HepG2 (cell line): ENCODE data around the gene TIMM8B. TPM values are rescaled to one million over a fixed set of nuclear protein-coding genes. Genes with fewer than 3 reads are reported as not detected.
A peak's percentile ranks its signal among the peaks of the same experiment; 100 is the strongest.

Source experiments
- HOXA3 ChIP-seq: sonication (generic); formaldehyde crosslinking; IDR thresholded peaks from 2 replicates; pipeline ENCODE4 v1.5.0; 2020; ENCODE audit warnings: missing genetic modification reagents
- KDM5B ChIP-seq: sonication (generic); formaldehyde crosslinking; IDR thresholded peaks from 2 replicates; pipeline ENCODE4 v1.4.0; 2020; ENCODE audit warnings: missing genetic modification reagents, mild to moderate bottlenecking, borderline replicate concordance
- NAIF1 ChIP-seq: sonication (generic); formaldehyde crosslinking; IDR thresholded peaks from 2 replicates; pipeline ENCODE4 v1.5.0; 2020; ENCODE audit warnings: mild to moderate bottlenecking, missing genetic modification reagents, borderline replicate concordance
- PHF8 ChIP-seq: sonication (generic); formaldehyde crosslinking; IDR thresholded peaks from 2 replicates; pipeline ENCODE4 v1.5.0; 2020; ENCODE audit warnings: missing genetic modification reagents
- SAP130 ChIP-seq: IDR thresholded peaks from 2 replicates; pipeline ENCODE4 v1.6.1; 2016; ENCODE audit warnings: low read depth
- XRCC5 ChIP-seq: fragments of 200-400 bp; formaldehyde crosslinking; optimal IDR thresholded peaks from 2 replicates; pipeline ENCODE3; 2017; ENCODE audit warnings: mild to moderate bottlenecking, low read length
- YY1 ChIP-seq: IDR thresholded peaks from 2 replicates; pipeline ENCODE4 v1.6.1; 2011; ENCODE audit warnings: low read length, low read depth, moderate library complexity, mild to moderate bottlenecking; ENCODE audit not compliant: insufficient read depth, insufficient replicate concordance
- ZBTB1 ChIP-seq: sonication (generic); formaldehyde crosslinking; IDR thresholded peaks from 2 replicates; pipeline ENCODE4 v1.4.0; 2020; ENCODE audit warnings: missing genetic modification reagents, borderline replicate concordance
- ZBTB3 ChIP-seq: sonication (generic); formaldehyde crosslinking; IDR thresholded peaks from 2 replicates; pipeline ENCODE4 v1.4.0; 2020; ENCODE audit warnings: low read depth, mild to moderate bottlenecking, moderate library complexity, missing genetic modification reagents, borderline replicate concordance
- ZFP41 ChIP-seq: sonication (generic); formaldehyde crosslinking; IDR thresholded peaks from 2 replicates; pipeline ENCODE4 v1.4.0; 2020; ENCODE audit warnings: mild to moderate bottlenecking, missing genetic modification reagents, borderline replicate concordance
- ZNF660 ChIP-seq: sonication (generic); formaldehyde crosslinking; IDR thresholded peaks from 2 replicates; pipeline ENCODE4 v1.5.1; 2020; ENCODE audit warnings: mild to moderate bottlenecking, low read depth, missing genetic modification reagents, borderline replicate concordance
- ZNF713 ChIP-seq: sonication (generic); formaldehyde crosslinking; IDR thresholded peaks from 2 replicates; pipeline ENCODE4 v1.4.0; 2020; ENCODE audit warnings: mild to moderate bottlenecking, missing genetic modification reagents
- ZNF746 ChIP-seq: sonication (generic); formaldehyde crosslinking; IDR thresholded peaks from 2 replicates; pipeline ENCODE4 v1.8.0; 2022; ENCODE audit warnings: mild to moderate bottlenecking, missing genetic modification reagents
- ZSCAN22 ChIP-seq: sonication (generic); formaldehyde crosslinking; IDR thresholded peaks from 2 replicates; pipeline ENCODE4 v1.4.0; 2020; ENCODE audit warnings: mild to moderate bottlenecking, missing genetic modification reagents
- polyA plus RNA-seq, 8 experiments: library from polyadenylated mRNA; depleted of rRNA in 3 of 8; stranded (reverse) in 7 of 8; unstranded in 1 of 8; fragments of >200 nt; fragmentation: Illumina TruSeq in 4 of 8; extraction: Trizol in 4 of 8; gene quantifications; 2 replicates each; pipeline versions ENCODE4 v1.2.1 to v1.2.3, GENCODE V29; 2011 to 2016; ENCODE audit warnings: low read depth in 4 of 8, missing spikeins in 1 of 8, mixed read lengths in 1 of 8; ENCODE audit not compliant: insufficient read depth in 1 of 8
- total RNA-seq, 5 experiments: library from RNA; depleted of rRNA; stranded (reverse); fragments of >200 nt; fragmentation: Illumina TruSeq; extraction: Trizol; gene quantifications; 2 replicates each; pipeline ENCODE4 v1.2.3, GENCODE V29; 2016; ENCODE audit warnings: low read depth in 1 of 5
- TF ChIP-seq, protein P1 (sequence below): sonication (generic); formaldehyde crosslinking; IDR thresholded peaks from 2 replicates; pipeline ENCODE4 v1.4.0; 2020; ENCODE audit warnings: mild to moderate bottlenecking, missing genetic modification reagents, borderline replicate concordance
- TF ChIP-seq, protein P2 (sequence below): sonication (generic); formaldehyde crosslinking; IDR thresholded peaks from 2 replicates; pipeline ENCODE4 v1.4.0; 2020; ENCODE audit warnings: missing genetic modification reagents, borderline replicate concordance
- TF ChIP-seq, protein P3 (sequence below): sonication (generic); formaldehyde crosslinking; IDR thresholded peaks from 2 replicates; pipeline ENCODE4 v1.4.0; 2020; ENCODE audit warnings: missing genetic modification reagents

Gene TIMM8B
- total and polyA plus RNA-seq, 2 of the 13 experiments (the other 11 are each of a cell fraction or from before 2014, with no cell fraction given), result 84.5 to 98.3 TPM

- TF ChIP-seq ZFP41 (CRISPR knock-in tag) (no peak), HOXA3 (CRISPR knock-in tag) (peak; percentile 31; the same call in 1 of the 2 replicates), ZBTB3 (CRISPR knock-in tag) (no peak), NAIF1 (CRISPR knock-in tag) (no peak), ZNF713 (no peak), XRCC5 (peak; percentile 98), ZNF660 (no peak), YY1 (peak; percentile 56), ZSCAN22 (CRISPR knock-in tag) (no peak), ZNF746 (CRISPR knock-in tag) (peak; percentile 76), SAP130 (CRISPR knock-in tag) (peak; percentile 86), ZBTB1 (CRISPR knock-in tag) (peak; percentile 87; the same call in 1 of the 2 replicates), KDM5B (peak; percentile 55; the same call in 1 of the 2 replicates), PHF8 (CRISPR knock-in tag) (peak; percentile 93)
- TF ChIP-seq, protein P1, sequence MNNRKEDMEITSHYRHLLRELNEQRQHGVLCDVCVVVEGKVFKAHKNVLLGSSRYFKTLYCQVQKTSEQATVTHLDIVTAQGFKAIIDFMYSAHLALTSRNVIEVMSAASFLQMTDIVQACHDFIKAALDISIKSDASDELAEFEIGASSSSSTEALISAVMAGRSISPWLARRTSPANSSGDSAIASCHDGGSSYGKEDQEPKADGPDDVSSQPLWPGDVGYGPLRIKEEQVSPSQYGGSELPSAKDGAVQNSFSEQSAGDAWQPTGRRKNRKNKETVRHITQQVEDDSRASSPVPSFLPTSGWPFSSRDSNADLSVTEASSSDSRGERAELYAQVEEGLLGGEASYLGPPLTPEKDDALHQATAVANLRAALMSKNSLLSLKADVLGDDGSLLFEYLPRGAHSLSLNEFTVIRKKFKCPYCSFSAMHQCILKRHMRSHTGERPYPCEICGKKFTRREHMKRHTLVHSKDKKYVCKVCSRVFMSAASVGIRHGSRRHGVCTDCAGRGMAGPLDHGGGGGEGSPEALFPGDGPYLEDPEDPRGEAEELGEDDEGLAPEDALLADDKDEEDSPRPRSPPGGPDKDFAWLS, result no peak
- TF ChIP-seq, protein P2, sequence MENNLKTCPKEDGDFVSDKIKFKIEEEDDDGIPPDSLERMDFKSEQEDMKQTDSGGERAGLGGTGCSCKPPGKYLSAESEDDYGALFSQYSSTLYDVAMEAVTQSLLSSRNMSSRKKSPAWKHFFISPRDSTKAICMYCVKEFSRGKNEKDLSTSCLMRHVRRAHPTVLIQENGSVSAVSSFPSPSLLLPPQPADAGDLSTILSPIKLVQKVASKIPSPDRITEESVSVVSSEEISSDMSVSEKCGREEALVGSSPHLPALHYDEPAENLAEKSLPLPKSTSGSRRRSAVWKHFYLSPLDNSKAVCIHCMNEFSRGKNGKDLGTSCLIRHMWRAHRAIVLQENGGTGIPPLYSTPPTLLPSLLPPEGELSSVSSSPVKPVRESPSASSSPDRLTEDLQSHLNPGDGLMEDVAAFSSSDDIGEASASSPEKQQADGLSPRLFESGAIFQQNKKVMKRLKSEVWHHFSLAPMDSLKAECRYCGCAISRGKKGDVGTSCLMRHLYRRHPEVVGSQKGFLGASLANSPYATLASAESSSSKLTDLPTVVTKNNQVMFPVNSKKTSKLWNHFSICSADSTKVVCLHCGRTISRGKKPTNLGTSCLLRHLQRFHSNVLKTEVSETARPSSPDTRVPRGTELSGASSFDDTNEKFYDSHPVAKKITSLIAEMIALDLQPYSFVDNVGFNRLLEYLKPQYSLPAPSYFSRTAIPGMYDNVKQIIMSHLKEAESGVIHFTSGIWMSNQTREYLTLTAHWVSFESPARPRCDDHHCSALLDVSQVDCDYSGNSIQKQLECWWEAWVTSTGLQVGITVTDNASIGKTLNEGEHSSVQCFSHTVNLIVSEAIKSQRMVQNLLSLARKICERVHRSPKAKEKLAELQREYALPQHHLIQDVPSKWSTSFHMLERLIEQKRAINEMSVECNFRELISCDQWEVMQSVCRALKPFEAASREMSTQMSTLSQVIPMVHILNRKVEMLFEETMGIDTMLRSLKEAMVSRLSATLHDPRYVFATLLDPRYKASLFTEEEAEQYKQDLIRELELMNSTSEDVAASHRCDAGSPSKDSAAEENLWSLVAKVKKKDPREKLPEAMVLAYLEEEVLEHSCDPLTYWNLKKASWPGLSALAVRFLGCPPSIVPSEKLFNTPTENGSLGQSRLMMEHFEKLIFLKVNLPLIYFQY (CRISPR knock-in tag), result peak; percentile 79; the same call in 1 of the 2 replicates
- TF ChIP-seq, protein P3, sequence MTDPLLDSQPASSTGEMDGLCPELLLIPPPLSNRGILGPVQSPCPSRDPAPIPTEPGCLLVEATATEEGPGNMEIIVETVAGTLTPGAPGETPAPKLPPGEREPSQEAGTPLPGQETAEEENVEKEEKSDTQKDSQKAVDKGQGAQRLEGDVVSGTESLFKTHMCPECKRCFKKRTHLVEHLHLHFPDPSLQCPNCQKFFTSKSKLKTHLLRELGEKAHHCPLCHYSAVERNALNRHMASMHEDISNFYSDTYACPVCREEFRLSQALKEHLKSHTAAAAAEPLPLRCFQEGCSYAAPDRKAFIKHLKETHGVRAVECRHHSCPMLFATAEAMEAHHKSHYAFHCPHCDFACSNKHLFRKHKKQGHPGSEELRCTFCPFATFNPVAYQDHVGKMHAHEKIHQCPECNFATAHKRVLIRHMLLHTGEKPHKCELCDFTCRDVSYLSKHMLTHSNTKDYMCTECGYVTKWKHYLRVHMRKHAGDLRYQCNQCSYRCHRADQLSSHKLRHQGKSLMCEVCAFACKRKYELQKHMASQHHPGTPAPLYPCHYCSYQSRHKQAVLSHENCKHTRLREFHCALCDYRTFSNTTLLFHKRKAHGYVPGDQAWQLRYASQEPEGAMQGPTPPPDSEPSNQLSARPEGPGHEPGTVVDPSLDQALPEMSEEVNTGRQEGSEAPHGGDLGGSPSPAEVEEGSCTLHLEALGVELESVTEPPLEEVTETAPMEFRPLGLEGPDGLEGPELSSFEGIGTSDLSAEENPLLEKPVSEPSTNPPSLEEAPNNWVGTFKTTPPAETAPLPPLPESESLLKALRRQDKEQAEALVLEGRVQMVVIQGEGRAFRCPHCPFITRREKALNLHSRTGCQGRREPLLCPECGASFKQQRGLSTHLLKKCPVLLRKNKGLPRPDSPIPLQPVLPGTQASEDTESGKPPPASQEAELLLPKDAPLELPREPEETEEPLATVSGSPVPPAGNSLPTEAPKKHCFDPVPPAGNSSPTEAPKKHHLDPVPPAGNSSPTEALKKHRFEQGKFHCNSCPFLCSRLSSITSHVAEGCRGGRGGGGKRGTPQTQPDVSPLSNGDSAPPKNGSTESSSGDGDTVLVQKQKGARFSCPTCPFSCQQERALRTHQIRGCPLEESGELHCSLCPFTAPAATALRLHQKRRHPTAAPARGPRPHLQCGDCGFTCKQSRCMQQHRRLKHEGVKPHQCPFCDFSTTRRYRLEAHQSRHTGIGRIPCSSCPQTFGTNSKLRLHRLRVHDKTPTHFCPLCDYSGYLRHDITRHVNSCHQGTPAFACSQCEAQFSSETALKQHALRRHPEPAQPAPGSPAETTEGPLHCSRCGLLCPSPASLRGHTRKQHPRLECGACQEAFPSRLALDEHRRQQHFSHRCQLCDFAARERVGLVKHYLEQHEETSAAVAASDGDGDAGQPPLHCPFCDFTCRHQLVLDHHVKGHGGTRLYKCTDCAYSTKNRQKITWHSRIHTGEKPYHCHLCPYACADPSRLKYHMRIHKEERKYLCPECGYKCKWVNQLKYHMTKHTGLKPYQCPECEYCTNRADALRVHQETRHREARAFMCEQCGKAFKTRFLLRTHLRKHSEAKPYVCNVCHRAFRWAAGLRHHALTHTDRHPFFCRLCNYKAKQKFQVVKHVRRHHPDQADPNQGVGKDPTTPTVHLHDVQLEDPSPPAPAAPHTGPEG (CRISPR knock-in tag), result peak; percentile 33; the same call in 1 of the 2 replicates
These were observed 12.4 kb downstream of the TIMM8B start, which contains the start of the genes NKAPD1 and PIH1D2 (continued) for GRCh38 chr11:112073941-112074811.
